GM18520 (cell line): ENCODE results near the gene OCIAD1.
"Not testable (repeated sequence)": the region's sequence is repeated elsewhere in the genome, so short reads cannot be mapped to it uniquely, and the experiment has no call there.

ENCODE experiments used
- ATAC-seq: cut with Tn5 transposase; IDR thresholded peaks from one replicate; pipeline ENCODE4 v1.9.1; 2021; ENCODE audit not compliant: unreplicated experiment

Gene OCIAD1

GRCh38 chr4:48881646-48882045 lies 50.8 kb downstream of the OCIAD1 start:
- ATAC-seq = not testable (repeated sequence)

- ATAC-seq = not testable (repeated sequence)
These were observed 58.9 kb downstream of the OCIAD1 start for GRCh38 chr4:48889750-48890149.

GRCh38 chr4:48891028-48891619 lies 60.2 kb downstream of the OCIAD1 start:
- ATAC-seq = no peak

GRCh38 chr4:48896845-48897244 lies 66.0 kb downstream of the OCIAD1 start:
- no peak for ATAC-seq

GRCh38 chr4:48898733-48899431 lies 68.0 kb downstream of the OCIAD1 start:
- no peak for ATAC-seq

GRCh38 chr4:48899432-48899749 lies 68.5 kb downstream of the OCIAD1 start:
- no peak for ATAC-seq

GRCh38 chr4:48899950-48900349 lies 69.1 kb downstream of the OCIAD1 start:
- ATAC-seq = no peak

GRCh38 chr4:48901196-48901595 lies 70.3 kb downstream of the OCIAD1 start:
- no peak for ATAC-seq

GRCh38 chr4:48902266-48902665 lies 71.4 kb downstream of the OCIAD1 start:
- ATAC-seq = no peak

GRCh38 chr4:48904101-48904500 lies 73.2 kb downstream of the OCIAD1 start:
- no peak for ATAC-seq

- ATAC-seq = no peak
These were observed 73.8 kb downstream of the OCIAD1 start for GRCh38 chr4:48904541-48905142.

GRCh38 chr4:48905363-48906015 lies 74.6 kb downstream of the OCIAD1 start:
- no peak for ATAC-seq

- ATAC-seq = peak; percentile 95
These were observed 75.6 kb downstream of the OCIAD1 start, which contains the start of gene OCIAD2 for GRCh38 chr4:48906206-48907173. OCIAD2 (minus strand) TSS chr4:48906774; CDS start chr4:48904549, 2,225 bp downstream.

GRCh38 chr4:48907706-48908477 lies 77.0 kb downstream of the OCIAD1 start:
- no peak for ATAC-seq

- no peak for ATAC-seq
These were observed 77.8 kb downstream of the OCIAD1 start for GRCh38 chr4:48908687-48909086.

GRCh38 chr4:48909697-48910096 lies 78.8 kb downstream of the OCIAD1 start:
- no peak for ATAC-seq

- no peak for ATAC-seq
These were observed 79.6 kb downstream of the OCIAD1 start for GRCh38 chr4:48910511-48910910.
